ENCODE measurements around the gene TMEM212.
"Not testable (repeated sequence)": the region's sequence is repeated elsewhere in the genome, so short reads cannot be mapped to it uniquely, and the experiment has no call there.

DNA sequence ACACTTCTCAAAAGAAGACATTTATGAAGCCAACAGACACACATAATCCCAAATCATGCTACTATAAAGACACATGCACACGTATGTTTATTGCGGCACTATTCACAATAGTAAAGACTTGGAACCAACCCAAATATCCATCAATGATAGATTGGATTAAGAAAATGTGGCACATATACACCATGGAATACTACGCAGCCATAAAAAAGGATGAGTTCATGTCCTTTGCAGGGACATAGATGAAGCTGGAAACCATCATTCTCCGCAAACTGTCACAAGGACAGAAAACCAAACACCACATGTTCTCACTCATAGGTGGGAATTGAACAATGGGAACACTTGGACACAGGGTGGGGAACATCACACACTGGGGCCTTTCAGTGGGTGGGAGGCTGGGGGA lies 15.6 kb downstream of the TMEM212 start:
- not testable (repeated sequence) for TF ChIP-seq EZH2 (IDR thresholded peaks at IDR 0.05; ENCODE audit: borderline replicate concordance, insufficient read depth, low read depth, low read length, poor library complexity, severe bottlenecking)
- TF ChIP-seq, protein P1, sequence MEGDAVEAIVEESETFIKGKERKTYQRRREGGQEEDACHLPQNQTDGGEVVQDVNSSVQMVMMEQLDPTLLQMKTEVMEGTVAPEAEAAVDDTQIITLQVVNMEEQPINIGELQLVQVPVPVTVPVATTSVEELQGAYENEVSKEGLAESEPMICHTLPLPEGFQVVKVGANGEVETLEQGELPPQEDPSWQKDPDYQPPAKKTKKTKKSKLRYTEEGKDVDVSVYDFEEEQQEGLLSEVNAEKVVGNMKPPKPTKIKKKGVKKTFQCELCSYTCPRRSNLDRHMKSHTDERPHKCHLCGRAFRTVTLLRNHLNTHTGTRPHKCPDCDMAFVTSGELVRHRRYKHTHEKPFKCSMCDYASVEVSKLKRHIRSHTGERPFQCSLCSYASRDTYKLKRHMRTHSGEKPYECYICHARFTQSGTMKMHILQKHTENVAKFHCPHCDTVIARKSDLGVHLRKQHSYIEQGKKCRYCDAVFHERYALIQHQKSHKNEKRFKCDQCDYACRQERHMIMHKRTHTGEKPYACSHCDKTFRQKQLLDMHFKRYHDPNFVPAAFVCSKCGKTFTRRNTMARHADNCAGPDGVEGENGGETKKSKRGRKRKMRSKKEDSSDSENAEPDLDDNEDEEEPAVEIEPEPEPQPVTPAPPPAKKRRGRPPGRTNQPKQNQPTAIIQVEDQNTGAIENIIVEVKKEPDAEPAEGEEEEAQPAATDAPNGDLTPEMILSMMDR (IDR thresholded peaks at IDR 0.05), result not testable (repeated sequence)
